MM.1S (cell line): ENCODE measurements around the gene PNPLA7.

Experiments used
- EZH2 ChIP-seq: fragments of 300-600 bp; sonication (generic); optimal IDR thresholded peaks from 2 replicates; pipeline ENCODE3; 2017; ENCODE audit warnings: low read depth, mild to moderate bottlenecking, antibody characterized with exemption, low read length, mixed read lengths
- EZH2phosphoT487 ChIP-seq: fragments of 300-600 bp; sonication (generic); IDR thresholded peaks from 2 replicates; pipeline ENCODE4 v1.6.1; 2018; ENCODE audit warnings: antibody characterized with exemption, low read length
- TF ChIP-seq, protein P1 (sequence below): fragments of 300-600 bp; sonication (generic); IDR thresholded peaks from 2 replicates; pipeline ENCODE4 v1.5.1; 2016; ENCODE audit warnings: antibody characterized with exemption, low read length, mixed read lengths

DNA sequence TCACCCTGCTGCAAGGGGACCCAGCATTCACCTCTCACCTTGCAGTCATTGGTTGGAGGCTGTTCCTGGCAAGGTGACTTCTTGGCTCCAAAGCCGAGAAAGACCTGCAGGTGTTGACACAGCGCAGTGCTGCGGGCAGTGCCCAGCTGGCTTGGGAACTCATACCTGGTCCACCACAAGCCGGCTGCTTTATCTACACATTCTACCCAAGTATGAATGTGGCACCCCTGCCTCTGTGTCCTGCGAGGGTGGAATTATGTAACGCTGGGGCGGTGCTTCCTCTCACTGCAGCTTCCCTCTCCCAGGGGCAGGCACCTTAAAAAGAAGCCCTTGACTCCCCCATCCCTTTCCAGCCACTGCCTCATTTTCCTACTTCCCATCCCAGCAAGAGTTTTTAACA, 42.6 kb upstream of the PNPLA7 start:
- TF ChIP-seq, protein P1, sequence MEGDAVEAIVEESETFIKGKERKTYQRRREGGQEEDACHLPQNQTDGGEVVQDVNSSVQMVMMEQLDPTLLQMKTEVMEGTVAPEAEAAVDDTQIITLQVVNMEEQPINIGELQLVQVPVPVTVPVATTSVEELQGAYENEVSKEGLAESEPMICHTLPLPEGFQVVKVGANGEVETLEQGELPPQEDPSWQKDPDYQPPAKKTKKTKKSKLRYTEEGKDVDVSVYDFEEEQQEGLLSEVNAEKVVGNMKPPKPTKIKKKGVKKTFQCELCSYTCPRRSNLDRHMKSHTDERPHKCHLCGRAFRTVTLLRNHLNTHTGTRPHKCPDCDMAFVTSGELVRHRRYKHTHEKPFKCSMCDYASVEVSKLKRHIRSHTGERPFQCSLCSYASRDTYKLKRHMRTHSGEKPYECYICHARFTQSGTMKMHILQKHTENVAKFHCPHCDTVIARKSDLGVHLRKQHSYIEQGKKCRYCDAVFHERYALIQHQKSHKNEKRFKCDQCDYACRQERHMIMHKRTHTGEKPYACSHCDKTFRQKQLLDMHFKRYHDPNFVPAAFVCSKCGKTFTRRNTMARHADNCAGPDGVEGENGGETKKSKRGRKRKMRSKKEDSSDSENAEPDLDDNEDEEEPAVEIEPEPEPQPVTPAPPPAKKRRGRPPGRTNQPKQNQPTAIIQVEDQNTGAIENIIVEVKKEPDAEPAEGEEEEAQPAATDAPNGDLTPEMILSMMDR: no peak
- TF ChIP-seq EZH2phosphoT487 (no peak), EZH2 (no peak)
